ENCODE results near the gene POLR2J.
"Not testable (repeated sequence)": the region's sequence is repeated elsewhere in the genome, so short reads cannot be mapped to it uniquely, and the experiment has no call there.

Gene POLR2J

DNA sequence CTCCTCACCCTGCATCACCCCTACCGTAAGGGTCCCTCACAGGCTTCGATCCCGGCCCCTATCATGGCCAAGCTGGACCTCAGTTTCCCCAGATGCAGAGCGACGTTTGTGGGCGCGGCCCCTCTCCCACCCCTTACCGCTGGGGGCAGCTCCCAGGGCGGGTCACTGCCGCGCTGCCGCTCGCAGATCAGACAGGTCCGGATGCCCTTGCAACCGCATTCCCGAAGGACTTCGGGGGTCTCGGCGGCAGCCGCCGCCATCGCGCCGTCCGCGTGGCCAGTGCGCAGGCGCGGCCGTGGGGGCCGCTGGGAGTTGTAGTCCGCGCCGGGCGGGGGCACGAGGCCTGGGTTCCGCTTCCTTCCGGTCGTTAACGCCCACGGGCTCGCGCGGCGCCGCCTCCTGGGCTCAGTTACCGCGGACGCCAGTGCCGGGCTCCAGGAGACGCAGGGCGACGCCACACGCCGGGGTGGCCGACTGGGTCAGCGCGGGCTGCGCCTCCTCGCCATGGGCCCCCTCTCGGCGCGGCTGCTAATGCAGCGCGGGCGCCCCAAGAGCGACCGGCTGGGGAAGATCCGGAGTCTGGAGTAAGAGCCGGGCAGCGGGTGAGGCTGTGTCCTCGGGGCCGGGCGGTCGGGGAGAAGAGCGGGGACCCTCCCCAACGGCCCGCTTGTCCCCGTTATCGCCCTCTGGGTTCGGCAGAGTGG, 14.0 kb downstream of the POLR2J start, which contains the start of the genes ALKBH4 and LRWD1:
TSS of gene ALKBH4 (minus strand) at position 287 of the 704 bp plus-strand sequence. CDS start at position 260, 27 bp downstream.
TSS of gene LRWD1 (plus strand) at position 408 of the 704 bp plus-strand sequence. CDS start at position 505, 97 bp downstream.
- peak; percentile 94 for DNase-seq

DNA sequence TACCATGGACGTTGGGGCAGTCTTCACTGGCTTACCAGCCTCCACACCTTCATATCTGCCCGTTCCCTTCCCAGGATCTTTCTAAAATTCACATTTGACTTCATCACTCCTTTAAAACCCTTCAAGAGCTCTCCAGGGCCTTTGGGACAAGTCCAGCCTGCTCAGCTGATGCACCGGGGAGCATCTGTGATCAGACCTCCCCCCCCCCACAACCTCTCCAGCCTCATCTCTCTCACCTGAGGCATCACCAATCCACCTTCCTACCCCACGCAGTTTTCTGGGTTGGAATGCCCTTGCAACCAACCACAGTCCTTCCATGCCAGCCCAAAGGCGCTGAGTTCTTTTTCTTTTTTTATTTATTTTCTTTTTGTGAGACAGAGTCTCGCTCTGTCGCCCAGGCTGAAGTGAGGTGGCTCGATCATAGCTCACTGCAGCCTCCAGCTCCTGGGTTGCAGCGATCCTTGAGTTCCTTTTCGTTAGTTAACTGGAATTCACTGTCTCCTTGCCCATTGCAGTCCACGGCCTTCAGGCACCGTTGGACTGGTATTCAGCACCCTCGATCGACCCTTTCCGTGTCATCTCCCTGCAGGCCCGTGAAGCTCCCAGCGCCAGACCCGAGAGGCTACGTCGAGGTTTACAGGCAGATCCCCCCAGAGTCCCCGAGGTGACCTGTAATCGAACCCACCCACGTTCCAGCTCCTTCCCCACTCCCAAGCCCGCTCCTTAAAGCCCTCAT, 14.7 kb downstream of the POLR2J start:
- no peak for DNase-seq

DNA sequence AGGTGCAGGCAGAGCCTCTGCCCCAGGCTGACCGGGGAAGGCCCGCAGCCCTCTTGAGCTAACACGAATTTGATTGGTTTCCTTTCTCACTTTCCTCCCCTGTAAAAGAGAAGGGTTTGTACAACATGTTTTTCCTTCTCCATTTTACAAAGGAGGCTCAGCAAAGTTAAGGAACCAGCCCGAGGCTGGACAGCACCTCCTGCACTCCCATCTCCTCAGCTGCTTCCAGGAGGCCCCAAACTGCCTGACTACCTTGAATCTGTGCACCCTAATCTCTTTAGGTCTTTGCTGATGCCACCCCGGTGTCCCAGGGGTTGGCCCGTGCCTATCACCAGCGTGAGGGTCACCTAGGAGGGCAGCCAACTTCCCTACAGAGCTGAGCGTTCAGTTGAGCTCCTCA, 18.3 kb downstream of the POLR2J start:
- no peak for DNase-seq

DNA sequence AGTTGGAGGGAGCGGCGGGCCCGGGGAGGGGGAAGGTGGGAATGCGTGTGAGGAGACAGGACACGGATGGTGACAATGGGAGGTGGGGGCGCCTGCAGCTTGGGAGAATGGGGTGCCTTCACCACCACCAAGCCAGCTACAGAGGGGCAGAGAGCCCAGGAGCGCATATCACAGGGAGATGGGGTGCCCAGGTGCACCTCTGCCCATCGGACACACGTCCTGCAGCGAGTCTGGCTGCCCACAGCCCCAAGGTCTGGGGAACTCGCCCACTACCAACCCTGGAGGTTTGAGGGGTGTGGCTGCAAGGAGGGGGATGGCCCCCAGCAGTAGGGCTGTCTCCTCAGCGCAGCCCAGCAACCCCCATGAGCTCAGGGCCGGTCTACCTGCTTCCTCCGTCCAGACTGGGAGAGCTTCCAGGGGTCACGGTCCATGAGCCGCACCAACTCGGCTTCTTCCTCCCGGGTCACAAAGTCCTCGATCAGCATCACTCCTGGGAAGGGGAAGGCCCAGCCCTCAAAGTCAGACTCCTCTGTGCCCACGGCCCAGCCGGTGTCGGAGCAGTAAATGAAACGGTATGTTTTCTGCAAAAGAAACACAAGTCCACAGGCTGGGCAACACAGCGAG, 19.4 kb downstream of the POLR2J start:
- no peak for DNase-seq

DNA sequence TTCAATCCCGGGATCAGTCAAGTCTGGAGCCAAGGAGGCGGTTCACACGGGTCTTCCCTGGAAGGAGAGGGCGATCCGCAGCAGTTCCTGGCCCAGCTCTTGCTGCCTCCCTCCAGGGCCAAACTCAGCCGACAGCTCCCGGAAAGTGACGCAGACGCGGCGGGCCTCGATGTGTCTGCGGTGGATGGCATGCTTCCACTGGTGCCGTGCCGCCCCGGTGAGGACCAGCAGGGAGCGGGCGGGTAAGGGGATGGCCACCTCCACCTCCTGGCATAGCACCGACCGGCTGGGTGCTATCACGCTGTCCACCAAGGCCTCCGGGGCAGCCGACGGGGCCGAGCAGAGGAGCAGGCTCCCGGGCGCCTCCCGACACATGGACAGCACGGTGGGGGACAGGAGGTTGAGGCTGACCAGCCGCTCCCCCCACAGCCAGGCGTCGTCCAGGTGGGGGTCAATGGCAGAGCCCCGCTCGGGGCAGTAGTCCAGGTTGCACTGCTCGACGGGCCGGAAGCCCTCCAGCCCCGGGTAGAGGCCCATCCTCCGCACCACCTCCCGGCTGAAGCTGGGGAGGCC, 21.3 kb downstream of the POLR2J start:
- DNase-seq: no peak

DNA sequence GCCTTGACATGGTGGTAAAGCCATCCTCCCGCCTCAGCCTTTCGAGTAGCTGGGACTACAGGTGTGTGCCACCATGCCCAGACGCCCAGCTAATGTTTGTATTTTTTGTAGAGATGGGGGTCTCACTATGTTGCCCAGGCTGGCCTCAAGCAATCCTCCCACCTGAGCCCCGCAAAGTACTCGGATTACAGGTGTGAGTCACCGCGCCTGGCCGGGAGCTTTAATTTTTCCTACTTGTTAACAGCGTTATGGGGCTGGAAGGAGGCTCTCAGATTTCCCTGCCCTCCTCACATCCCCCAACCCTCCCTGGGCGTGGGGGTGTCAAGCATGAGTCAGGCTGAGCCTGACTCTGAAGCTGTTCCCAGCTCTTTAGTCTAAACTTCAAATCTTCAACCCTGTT, 22.4 kb downstream of the POLR2J start:
- DNase-seq: no peak

DNA sequence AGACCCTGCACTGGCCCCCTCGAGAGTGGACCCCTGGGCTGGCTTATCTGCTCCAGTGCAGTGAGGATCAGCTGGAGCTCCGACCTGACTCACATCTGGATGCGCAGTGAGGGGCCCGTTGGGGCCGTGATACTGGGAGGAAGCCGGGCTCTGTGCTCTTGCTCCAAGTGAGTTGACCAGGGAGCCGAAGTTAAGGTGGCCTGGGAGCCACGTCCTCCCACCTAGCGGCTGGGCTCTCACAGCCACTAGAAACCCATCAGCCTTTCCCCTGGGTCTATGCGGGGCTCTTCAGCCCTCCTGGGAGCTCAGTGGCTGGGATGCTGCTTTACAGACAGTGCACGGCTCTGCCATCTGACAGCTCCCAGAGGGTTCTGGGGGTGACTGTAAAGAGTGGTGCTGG, 23.1 kb downstream of the POLR2J start:
- DNase-seq: no peak

DNA sequence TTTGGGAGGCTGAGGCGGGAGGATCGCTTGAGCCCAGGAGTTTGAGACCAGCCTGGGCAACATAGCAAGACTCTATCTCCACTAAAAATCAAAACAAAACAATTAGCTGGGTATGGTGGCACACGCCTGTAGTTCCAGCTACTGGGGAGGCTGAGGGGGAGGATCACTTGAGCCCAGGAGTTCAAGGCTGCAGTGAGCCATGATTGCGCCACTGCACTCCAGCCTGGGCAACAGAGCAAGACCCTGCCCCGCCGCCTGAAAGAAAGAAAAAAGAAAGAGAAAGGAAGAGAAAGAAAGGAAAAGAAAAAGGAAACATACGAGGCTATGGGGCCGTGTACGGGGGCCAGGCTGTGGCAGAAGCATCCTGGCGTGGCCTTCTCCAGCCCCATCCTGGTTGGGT, 23.8 kb downstream of the POLR2J start:
- DNase-seq: not testable (repeated sequence)

DNA sequence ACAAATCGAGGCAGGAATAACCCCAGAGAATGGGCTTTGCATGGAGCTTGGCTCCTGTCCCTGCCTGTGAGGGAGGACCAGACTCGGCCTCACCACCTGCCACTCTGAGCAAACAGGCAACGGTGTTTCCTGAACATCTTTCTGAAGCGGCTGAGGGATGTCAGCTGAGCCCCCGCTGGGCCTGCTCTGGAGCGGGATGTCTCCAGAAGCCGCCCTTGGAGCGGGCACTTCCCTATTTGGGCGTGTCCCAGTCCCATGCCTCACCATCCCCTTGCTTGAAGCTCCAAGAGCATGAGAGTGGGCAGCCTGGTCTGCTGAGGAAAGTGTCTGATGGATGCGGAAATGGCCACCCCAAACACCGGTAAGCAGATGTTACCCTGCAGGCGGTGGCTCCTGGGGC, 24.3 kb downstream of the POLR2J start:
- no peak for DNase-seq

DNA sequence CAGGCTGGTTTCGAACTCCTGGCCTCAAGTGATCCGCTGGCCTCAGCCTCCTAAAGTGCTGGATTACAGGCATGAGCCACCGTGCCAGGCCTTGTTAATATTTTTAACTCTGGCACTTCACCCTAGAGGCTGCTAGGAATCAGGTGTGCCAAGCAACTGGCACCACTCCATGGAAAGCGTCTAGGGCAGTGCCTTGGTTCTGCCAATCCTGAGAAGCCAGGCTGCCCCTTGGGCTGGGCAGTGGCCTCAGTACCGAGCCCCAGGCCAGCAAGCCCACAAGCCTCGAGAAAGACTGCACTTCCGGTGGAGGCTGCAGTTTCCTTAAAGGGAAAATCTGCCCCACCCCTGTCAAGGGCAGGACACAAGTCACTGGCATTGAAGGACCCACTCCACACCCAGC, 25.4 kb downstream of the POLR2J start:
- no peak for DNase-seq

DNA sequence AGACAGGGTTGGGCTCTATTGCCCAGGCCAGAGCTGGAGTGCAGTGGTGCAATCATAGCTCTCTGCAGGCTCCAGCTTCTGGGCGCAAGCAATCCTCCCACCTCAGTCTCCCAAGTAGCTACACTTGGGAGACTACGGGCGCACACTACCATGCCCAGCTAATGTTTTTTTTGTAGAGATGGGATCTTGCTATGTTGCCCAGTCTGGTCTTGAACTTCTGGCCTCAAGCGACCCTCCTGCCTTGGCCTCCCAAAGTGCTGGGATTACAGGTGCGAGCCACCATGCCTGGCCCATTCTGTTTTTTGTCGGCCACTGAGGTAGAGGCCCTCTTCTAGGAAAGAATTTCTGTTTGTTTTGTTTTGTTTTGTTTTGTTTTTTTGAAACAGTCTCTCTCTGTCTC, 26.3 kb downstream of the POLR2J start:
- DNase-seq: no peak

DNA sequence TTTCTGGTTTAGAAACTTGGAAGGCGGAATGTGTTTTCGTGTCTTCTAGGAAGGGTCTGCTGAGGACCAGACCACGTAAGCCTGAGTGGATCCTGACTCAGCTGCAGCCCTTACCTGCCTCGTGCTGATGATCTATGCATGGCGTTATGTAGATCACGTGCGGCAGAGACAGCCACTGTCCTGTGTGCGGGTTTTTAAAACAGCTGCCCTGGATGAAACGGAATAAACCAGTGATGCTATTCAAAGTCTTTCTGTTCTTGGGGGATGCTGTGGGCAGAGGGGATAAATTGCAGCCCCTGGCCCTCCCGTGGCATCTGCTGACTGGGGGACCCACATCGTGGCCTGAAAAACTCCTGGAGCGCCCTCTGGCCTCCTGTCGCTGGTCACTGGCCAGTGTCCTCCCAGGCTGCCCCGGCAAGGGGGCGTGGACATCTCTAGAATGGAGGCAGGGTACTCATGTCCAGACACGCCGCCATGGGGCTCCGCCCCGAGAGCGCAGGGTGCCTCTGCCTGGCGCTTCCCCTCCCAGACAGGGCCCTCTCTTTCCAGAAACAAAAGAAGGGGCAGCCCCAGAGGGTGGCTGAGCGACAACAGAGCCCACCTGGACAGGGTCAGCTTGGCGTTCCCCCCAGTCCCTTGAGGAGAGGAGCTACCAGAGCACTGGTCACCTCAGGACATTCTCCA, 27.2 kb downstream of the POLR2J start:
- DNase-seq: no peak

DNA sequence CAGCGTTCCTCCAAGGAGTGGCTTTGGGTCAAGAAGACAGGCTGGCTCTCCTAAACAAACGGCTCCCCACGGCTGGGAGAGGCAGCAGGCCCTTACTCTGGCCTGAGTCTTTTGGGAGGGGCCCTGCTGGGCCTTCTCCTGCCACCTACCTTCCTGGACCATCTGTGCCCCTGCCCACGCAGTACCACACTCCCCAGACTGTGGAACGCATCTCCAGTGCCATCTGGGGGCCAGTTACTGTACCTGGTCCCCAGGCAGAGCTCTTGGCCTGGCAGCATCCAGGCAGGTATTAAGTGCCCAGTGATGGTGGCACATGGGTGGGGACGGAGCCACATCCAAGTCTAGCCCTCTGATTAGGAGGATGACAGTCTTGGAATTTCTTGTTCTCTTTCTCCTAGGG, 28.5 kb downstream of the POLR2J start:
- peak; percentile 63 for DNase-seq

DNA sequence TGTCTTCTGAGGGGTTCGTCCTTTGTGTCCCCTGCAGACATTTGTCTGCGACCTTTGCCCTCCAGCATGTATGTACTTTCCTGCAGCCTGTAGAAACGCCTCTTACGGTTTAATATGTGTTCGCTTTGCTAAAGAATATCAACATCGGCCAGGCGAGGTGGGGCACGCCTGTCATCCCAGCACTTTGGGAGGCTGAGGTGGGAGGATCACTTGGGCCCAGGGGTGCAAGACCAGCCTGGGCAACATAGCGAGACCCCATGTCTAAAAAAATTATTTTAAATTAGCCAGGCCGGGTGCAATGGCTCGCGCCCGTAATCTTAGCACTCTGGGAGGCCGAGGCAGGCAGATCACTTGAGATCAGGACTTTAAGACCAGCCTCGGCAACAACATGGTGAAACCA, 29.6 kb downstream of the POLR2J start:
- DNase-seq: no peak

DNA sequence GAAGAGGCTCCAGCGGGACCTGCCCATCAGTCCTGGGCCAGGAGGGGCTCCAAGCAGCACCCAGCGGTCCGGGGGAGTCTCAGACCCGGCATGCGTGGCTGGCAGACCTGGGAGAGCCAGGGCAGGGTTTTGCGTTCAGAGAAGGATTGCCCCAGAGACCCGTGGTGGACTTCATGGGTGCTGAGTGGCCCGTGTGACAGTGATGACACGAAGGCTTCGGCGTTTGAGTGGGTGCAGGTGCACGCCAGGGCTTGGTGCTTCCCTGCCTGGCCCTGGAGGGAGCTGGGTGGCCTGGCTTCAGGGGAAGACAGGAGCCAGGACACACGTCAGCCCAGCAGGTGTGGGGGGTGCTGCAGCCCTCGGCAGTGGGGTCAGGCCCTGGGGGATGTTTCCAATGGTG, 31.4 kb downstream of the POLR2J start:
- DNase-seq: no peak

DNA sequence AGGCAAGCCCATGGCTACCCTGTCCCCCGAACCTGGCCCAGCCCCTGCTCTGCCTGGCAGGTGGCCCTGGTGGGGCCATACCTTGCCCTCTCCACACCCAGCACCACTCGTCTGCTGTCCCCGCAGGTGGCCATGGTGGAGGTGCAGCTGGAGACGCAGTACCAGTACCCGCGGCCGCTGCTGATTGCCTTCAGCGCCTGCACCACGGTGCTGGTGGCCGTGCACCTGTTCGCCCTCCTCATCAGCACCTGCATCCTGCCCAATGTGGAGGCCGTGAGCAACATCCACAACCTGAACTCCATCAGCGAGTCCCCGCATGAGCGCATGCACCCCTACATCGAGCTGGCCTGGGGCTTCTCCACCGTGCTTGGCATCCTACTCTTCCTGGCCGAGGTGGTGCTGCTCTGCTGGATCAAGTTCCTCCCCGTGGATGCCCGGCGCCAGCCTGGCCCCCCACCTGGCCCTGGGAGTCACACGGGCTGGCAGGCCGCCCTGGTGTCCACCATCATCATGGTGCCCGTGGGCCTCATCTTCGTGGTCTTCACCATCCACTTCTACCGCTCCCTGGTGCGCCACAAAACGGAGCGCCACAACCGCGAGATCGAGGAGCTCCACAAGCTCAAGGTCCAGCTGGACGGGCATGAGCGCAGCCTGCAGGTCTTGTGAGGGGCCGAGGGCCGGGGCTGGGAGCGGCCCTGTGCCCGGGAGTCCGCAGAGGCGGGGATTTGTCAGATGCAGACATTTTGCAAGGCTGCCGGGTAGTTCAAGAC, 32.1 kb downstream of the POLR2J start:
- DNase-seq: no peak

DNA sequence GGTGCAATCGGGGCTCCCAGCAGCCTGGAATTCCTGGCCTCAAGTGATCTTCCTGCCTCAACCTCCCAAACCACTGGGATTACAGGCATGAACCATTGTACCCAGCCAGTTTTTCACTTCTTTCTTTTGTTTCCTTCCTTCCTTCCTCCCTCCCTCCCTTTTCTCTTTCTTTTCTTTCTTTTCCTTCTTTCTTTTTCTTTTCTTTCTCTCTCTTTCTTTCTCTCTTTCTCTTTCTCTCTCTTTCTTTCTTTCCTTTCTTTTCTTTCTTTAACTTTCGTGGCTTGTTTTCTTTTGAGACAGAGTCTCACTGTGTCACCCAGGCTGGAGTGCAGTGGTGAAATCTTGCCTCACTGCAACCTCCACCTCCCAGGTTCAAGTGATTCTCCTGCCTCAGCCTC, 33.0 kb downstream of the POLR2J start:
- no peak for DNase-seq

DNA sequence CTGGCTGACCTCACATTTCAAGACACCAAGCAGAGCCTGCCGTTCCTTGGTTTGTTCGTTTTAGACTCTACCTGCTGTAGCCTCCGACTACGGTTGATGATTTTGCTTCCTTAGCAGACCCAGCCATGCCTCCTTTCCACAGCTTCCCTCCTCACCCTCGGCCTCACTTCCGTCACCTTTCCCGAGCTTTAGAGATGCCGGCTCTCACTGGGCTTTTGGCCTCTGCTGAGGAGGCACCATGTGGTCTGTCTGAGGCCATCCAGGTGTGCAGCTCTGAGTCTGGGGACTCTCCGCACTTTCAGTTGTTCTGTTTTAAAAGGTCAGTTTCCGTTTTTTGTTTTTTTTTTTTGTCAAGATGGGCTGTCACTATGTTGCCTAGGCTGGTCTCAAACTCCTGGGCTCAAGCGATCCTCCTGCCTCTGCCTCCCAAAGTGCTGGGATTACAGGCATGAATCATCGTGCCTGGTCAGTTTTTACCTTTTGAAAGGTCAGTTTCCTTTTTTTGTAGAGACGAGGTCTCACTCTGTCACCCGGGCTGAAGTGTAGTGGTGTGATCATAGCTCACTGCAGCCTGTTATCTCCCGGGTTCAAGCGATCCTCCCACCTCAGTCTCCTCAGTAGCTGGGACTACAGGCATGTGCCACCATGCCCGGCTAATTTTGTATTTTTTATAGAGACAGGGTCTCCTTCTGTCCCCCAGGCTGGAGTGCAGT, 33.6 kb downstream of the POLR2J start:
- DNase-seq: no peak

DNA sequence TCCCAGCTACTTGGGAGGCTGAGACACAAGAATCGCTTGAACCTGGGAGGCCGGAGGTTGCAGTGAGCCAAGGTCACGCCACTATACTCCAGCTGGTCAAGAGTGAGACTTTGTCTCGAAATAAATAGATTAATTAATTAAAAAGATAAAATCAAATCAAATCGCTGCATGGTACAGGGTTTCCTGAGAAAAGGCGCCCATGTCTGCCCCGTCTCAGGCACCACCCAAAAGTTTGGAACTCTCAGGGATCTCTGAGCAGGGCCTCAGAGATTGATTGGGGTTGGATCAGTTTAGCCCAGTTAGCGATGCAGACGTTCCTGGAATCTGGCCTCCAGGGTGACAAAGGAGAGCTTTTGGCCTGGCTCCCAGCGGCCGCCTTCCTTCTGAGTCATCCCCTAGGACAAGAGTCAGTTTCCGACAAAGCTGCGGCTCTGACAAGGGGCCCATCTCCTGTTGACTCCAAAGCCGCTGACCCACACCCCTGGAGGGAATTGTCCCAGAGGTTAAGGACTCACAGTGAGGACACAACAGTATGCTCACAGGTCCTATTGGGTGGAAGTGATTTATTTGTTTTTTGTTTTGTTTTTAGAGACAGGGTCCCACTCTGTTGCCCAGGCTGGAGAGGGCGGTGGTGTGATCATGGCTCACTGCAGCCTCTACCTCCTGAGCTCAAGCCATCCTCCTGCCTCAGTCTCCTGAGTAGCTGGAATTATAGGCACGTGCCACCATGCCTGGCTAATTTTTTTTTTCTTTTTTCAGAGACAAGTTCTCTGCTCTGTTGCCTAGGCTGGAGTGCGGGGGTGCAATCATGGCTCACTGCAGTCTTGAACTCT, 38.5 kb downstream of the POLR2J start:
- no peak for DNase-seq

DNA sequence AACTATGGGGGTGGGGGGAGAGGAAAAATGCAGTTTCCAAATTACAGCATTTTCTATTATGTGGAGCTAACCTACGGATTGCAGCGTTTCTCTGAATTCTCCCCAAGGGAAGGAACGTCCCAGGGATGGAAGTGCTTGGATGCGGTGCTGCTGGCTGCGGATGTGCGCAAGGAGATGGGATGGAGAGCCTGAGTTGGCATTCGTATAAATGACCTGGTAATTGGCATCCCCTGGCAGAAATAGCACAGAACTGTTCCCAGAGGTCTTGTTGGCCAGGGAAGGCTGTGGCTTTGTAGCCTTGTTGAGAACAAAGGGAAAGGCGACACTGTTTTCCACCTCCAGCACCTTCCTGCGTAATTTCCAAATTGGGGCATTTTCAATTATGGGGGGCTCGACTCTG, 42.6 kb downstream of the POLR2J start:
- DNase-seq: no peak

DNA sequence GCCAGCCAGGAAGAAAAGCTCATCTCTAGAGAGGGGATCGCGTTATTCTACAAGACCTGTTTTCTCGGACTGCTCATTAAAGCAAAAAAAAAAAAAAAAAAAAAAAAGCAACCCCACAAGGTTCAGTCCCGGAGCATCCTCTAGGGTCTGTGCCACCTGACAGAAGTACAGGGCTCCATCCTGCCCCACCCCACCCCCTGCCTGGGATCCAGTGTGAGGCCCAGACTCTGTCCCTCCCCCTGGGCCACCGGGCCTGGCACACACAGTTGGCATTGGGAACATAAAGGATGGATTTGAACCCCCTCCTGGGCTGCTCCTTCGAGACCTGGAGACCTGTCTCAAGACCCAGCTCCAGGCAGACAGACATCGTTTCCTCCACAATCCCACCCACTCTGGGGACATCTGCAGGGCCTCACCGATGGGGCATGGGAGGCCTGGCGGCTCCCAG, 44.7 kb downstream of the POLR2J start:
- no peak for DNase-seq
